Measurements from ENCODE around the gene SFXN1.

SFXN1 gene

GRCh38 chr5:175541264-175541663 is 62.9 kb downstream of the SFXN1 start:
- DNase-seq (ENCODE audit: low read depth in 2 of 2), result no peak

- peak in 1 of 2 donors; percentile 29 for DNase-seq (ENCODE audit: low read depth in 2 of 2)
Observed at GRCh38 chr5:175542232-175542965, 64.0 kb downstream of the SFXN1 start.

- no peak for DNase-seq (ENCODE audit: low read depth in 2 of 2)
Observed at GRCh38 chr5:175542966-175543235, 64.5 kb downstream of the SFXN1 start.

- no peak for DNase-seq (ENCODE audit: low read depth in 2 of 2)
Observed at GRCh38 chr5:175544108-175544511, 65.8 kb downstream of the SFXN1 start.

- no peak for DNase-seq (ENCODE audit: low read depth in 2 of 2)
Observed at GRCh38 chr5:175544586-175544985, 66.2 kb downstream of the SFXN1 start.

GRCh38 chr5:175547842-175548241 is 69.5 kb downstream of the SFXN1 start:
- no peak for DNase-seq (ENCODE audit: low read depth in 2 of 2)

GRCh38 chr5:175548626-175549311 is 70.4 kb downstream of the SFXN1 start:
- no peak for DNase-seq (ENCODE audit: low read depth in 2 of 2)

GRCh38 chr5:175550055-175550805 is 71.9 kb downstream of the SFXN1 start:
- no peak for DNase-seq (ENCODE audit: low read depth in 2 of 2)

- DNase-seq (ENCODE audit: low read depth in 2 of 2), result no peak
Observed at GRCh38 chr5:175551266-175551665, 72.9 kb downstream of the SFXN1 start.

GRCh38 chr5:175554296-175554695 is 75.9 kb downstream of the SFXN1 start:
- DNase-seq (ENCODE audit: low read depth in 2 of 2), result no peak

GRCh38 chr5:175555168-175555785 is 76.9 kb downstream of the SFXN1 start:
- DNase-seq (ENCODE audit: low read depth in 2 of 2), result no peak

- no peak for DNase-seq (ENCODE audit: low read depth in 2 of 2)
Observed at GRCh38 chr5:175556794-175557193, 78.4 kb downstream of the SFXN1 start.

- DNase-seq (ENCODE audit: low read depth in 2 of 2), result no peak
Observed at GRCh38 chr5:175557778-175558177, 79.4 kb downstream of the SFXN1 start.

GRCh38 chr5:175558801-175559480 is 80.6 kb downstream of the SFXN1 start:
- DNase-seq (ENCODE audit: low read depth in 2 of 2), result no peak

GRCh38 chr5:175560011-175560410 is 81.7 kb downstream of the SFXN1 start:
- no peak for DNase-seq (ENCODE audit: low read depth in 2 of 2)

- no peak for DNase-seq (ENCODE audit: low read depth in 2 of 2)
Observed at GRCh38 chr5:175561085-175561484, 82.7 kb downstream of the SFXN1 start.

- no peak for DNase-seq (ENCODE audit: low read depth in 2 of 2)
Observed at GRCh38 chr5:175564716-175565115, 86.4 kb downstream of the SFXN1 start.

GRCh38 chr5:175566697-175567096 is 88.3 kb downstream of the SFXN1 start:
- DNase-seq (ENCODE audit: low read depth in 2 of 2), result no peak

GRCh38 chr5:175567954-175568353 is 89.6 kb downstream of the SFXN1 start:
- no peak for DNase-seq (ENCODE audit: low read depth in 2 of 2)

GRCh38 chr5:175569701-175570100 is 91.3 kb downstream of the SFXN1 start:
- no peak for DNase-seq (ENCODE audit: low read depth in 2 of 2)

- no peak for DNase-seq (ENCODE audit: low read depth in 2 of 2)
Observed at GRCh38 chr5:175572886-175573285, 94.5 kb downstream of the SFXN1 start.
